Osteoblast (primary cell): ENCODE results near the gene FEM1B. TPM values are rescaled to one million over a fixed set of nuclear protein-coding genes. Genes with fewer than 3 reads are reported as not detected.
A peak's percentile ranks its signal among the peaks of the same experiment; 100 is the strongest.

Source experiments
- DNase-seq: peaks from one replicate; pipeline ENCODE4 v3.0.0; 2011; ENCODE audit warnings: low spot score, mixed read lengths; ENCODE audit not compliant: insufficient read length; ENCODE audit errors: missing footprints
- H2AFZ ChIP-seq: 2 replicates; pipeline ENCODE4 v1.6.0; 2011; ENCODE audit warnings: mild to moderate bottlenecking, low read length
- H3K27ac ChIP-seq: 2 replicates; pipeline ENCODE4 v1.5.1; 2011; ENCODE audit warnings: mild to moderate bottlenecking, low read depth, low read length, moderate library complexity
- H3K27me3 ChIP-seq: 2 replicates; pipeline ENCODE4 v1.6.0; 2012; ENCODE audit warnings: mild to moderate bottlenecking, control low read depth, inconsistent platforms, low read length, moderate library complexity; ENCODE audit not compliant: insufficient read depth
- H3K36me3 ChIP-seq: 2 replicates; pipeline ENCODE4 v1.5.1; 2011; ENCODE audit warnings: mild to moderate bottlenecking, low read length, control low read depth, moderate library complexity; ENCODE audit not compliant: insufficient read depth
- H3K4me1 ChIP-seq: 2 replicates; pipeline ENCODE4 v1.5.1; 2011; ENCODE audit warnings: mild to moderate bottlenecking, low read length, control low read depth, moderate library complexity; ENCODE audit not compliant: insufficient read depth
- H3K4me2 ChIP-seq: 2 replicates; pipeline ENCODE4 v1.6.0; 2011; ENCODE audit warnings: mild to moderate bottlenecking, low read length; ENCODE audit not compliant: insufficient read depth
- H3K4me3 ChIP-seq: fragments of 200-600 bp; sonication (generic); 3 replicates; pipeline ENCODE4 v1.5.1; 2012; ENCODE audit warnings: mild to moderate bottlenecking, low read length, inconsistent platforms; ENCODE audit not compliant: insufficient read depth
- H3K79me2 ChIP-seq: 2 replicates; pipeline ENCODE4 v1.6.0; 2012; ENCODE audit warnings: mild to moderate bottlenecking, low read length, control low read depth, inconsistent platforms; ENCODE audit not compliant: insufficient read depth
- H3K9me3 ChIP-seq: 2 replicates; pipeline ENCODE4 v1.5.1; 2011; ENCODE audit warnings: low read depth, low read length, control low read depth
- H4K20me1 ChIP-seq: 2 replicates; pipeline ENCODE4 v1.6.0; 2012; ENCODE audit warnings: mild to moderate bottlenecking, low read length, control low read depth; ENCODE audit not compliant: insufficient read depth
- total RNA-seq: library from RNA; depleted of rRNA; stranded (reverse); fragments of >200 nt; gene quantifications from 2 replicates; pipeline ENCODE4 v1.2.3, GENCODE V29; 2012
- TF ChIP-seq, protein P1 (sequence below): IDR thresholded peaks from 2 replicates; pipeline ENCODE4 v1.5.1; 2011; ENCODE audit warnings: mild to moderate bottlenecking, low read depth, low read length, moderate library complexity; ENCODE audit errors: extremely low read depth

FEM1B gene
- total RNA-seq, 1 donor, result 35.5 TPM

DNA sequence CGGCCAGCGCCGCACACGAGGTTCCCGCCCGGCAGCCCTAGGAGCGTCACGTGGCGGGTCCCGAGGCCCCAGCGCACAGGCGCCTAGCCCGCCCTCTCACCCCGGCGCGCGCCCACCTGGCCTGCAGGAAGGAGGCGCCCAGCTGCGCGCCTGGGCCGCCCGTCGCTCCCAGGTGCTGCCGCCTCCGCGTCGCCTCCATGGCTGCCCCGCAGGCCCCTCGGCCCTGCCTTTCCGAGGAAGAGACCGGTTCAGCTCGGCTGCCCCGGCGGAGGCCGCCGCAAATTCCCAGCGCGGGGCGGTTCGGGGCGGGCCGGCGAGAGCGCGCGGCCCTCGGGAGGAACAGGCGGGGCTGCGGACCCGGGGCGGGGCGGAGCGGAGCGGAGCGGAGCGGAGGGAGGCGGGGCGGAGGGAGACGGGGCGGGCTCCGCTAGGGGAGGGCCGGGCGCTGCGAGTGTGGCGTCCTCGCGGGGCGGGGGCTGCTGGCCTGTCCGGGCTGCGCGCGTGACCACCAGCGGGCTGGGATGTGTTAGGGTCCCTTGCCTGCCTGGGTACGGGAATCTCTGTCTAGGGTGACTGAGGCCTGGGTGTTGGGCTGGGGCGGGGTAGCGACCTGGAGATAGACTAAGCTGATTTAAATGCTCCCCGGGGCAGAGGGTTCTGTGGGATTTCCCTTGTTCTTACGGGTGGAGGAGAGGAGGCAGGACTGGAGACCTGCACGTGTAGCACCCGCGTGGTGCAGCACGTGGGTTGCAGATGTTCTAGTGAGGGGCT is 48.0 kb upstream of the FEM1B start, which contains the start of gene CLN6:
Gene CLN6 (minus strand): TSS at position 343 of the 771 bp plus-strand sequence. CDS start 144 bp downstream, at position 199.
- Histone ChIP-seq H3K9me3 (no peaks in the 10 kb centered on the region), H3K36me3 (no peaks in the 10 kb centered on the region)
- TF ChIP-seq, protein P1, sequence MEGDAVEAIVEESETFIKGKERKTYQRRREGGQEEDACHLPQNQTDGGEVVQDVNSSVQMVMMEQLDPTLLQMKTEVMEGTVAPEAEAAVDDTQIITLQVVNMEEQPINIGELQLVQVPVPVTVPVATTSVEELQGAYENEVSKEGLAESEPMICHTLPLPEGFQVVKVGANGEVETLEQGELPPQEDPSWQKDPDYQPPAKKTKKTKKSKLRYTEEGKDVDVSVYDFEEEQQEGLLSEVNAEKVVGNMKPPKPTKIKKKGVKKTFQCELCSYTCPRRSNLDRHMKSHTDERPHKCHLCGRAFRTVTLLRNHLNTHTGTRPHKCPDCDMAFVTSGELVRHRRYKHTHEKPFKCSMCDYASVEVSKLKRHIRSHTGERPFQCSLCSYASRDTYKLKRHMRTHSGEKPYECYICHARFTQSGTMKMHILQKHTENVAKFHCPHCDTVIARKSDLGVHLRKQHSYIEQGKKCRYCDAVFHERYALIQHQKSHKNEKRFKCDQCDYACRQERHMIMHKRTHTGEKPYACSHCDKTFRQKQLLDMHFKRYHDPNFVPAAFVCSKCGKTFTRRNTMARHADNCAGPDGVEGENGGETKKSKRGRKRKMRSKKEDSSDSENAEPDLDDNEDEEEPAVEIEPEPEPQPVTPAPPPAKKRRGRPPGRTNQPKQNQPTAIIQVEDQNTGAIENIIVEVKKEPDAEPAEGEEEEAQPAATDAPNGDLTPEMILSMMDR, result no peak

DNA sequence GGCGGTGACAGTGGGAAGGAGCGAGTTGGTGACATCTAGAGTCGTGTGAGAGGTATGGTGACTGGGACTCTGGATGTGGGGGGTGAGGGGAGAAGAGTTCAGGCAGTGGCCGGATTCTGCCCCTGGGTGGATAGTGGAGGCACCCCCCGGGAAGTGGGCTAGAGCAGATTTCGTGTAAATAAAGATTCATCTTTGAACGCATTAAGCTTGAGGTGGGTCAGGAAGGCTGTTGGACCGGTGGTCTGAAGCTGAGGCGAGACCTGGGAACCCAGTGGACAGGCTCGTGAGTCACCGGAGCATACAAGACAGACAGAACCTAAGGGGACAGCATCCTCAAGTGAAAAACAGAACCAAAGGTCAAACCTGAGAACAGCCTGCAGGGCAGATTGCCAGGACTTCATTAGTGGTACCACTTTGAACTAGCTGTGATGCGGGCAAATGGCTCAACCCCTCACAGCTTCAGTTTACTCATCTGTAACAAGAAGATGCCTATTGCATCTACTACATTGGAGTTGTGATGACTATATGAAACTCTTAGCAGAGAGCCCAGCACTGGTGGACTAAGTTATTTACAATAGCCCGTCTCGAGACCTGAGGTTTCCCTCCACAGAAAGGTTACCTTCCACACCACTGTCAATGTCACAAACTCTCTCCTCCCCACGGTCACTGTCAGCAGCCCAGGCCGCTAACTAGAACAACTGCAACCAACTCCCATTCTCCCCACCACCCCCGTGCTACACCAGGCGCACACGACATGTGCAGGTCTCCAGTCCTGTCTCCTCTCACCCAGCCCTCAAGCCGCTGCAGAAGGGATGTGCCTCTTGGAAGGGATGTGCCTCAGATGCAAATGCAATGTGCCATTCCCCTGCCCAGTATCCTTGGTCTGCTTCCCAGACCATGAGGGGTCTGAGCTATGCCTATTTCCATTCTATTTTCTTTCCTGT is 47.1 kb upstream of the FEM1B start:
- Histone ChIP-seq H3K79me2 (peaks cover 38% of the 10 kb centered on the region), H3K4me2 (peak overlapping the region; percentile 98), H3K27me3 (no peaks in the 10 kb centered on the region), H2AFZ (peak overlapping the region; percentile 94), H3K4me3 (peak overlapping the region; percentile 80), H3K9me3 (no peaks in the 10 kb centered on the region), H3K4me1 (peaks cover 19% of the 10 kb centered on the region), H4K20me1 (peaks cover 10% of the 10 kb centered on the region), H3K36me3 (no peaks in the 10 kb centered on the region), H3K27ac (peak overlapping the region; percentile 56)
- TF ChIP-seq, protein P1, result no peak
- DNase-seq, result no peak

More for the DNA sequence above, 48.0 kb upstream of the FEM1B start, which contains the start of gene CLN6:
- Histone ChIP-seq H3K4me2 (peak within 1 kb of the TSS; percentile 98), H3K79me2 (peaks cover 46% of the 10 kb centered on the region), H3K27me3 (no peaks in the 10 kb centered on the region), H4K20me1 (peaks cover 10% of the 10 kb centered on the region), H2AFZ (peak within 1 kb of the TSS; percentile 94), H3K27ac (peak within 1 kb of the TSS; percentile 66), H3K4me1 (peaks cover 19% of the 10 kb centered on the region), H3K4me3 (peak within 1 kb of the TSS; percentile 80)
- peak; percentile 99 for DNase-seq

DNA sequence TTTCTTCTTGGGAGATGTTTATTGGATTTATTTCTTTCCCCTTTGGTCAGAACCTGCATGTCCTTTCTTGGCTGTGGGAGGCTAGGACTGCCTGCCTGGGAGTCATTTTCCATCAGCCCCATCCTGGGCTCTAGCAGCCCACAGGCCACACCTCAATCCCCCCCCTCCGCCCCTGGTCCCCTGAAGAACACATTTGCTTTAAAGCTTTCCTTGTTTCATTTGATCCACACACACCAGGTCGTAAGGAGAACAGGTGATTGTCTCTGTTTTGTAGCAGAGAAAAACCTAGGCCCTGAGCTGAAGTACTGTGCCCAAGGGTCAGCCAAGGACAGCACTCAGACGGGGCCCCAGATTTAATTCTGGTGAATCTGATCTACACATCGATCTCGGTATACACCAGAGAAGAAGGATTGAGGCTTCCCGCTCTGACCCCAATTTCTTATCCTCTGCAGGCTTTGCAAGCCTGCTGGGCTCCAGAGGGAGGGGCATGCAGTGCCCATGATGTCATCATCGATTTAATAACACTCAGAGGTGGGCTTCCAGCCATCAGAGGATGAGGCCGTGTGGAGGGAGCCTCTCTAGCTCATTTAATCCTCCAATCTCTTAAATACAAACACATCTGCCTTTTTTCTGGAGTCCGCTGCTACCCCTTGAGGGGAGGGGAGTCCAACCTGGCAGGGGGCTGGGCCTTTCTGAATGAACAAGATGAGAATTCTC is 46.3 kb upstream of the FEM1B start:
- H3K4me3 ChIP-seq, result no peak overlapping the region
- peaks cover 10% of the 10 kb centered on the region for H4K20me1 ChIP-seq
- H3K27me3 ChIP-seq, result no peaks in the 10 kb centered on the region
- H3K9me3 ChIP-seq, result no peaks in the 10 kb centered on the region
- H3K27ac ChIP-seq, result no peak overlapping the region
- peaks cover 19% of the 10 kb centered on the region for H3K4me1 ChIP-seq
- peaks cover 32% of the 10 kb centered on the region for H3K79me2 ChIP-seq
- TF ChIP-seq, protein P1, result no peak
- no peak overlapping the region for H2AFZ ChIP-seq
- no peak overlapping the region for H3K4me2 ChIP-seq
- no peak for DNase-seq
- no peaks in the 10 kb centered on the region for H3K36me3 ChIP-seq
